NCI-H2196 (cell line): ENCODE results near the gene QRICH2.
"Not testable (repeated sequence)": the region's sequence is repeated elsewhere in the genome, so short reads cannot be mapped to it uniquely, and the experiment has no call there.

ENCODE experiments used
- DNase-seq: peaks from one replicate; lab custom pipeline; 2025; ENCODE audit not compliant: unreplicated experiment; lab: John Stamatoyannopoulos, UW

The QRICH2 gene

DNA sequence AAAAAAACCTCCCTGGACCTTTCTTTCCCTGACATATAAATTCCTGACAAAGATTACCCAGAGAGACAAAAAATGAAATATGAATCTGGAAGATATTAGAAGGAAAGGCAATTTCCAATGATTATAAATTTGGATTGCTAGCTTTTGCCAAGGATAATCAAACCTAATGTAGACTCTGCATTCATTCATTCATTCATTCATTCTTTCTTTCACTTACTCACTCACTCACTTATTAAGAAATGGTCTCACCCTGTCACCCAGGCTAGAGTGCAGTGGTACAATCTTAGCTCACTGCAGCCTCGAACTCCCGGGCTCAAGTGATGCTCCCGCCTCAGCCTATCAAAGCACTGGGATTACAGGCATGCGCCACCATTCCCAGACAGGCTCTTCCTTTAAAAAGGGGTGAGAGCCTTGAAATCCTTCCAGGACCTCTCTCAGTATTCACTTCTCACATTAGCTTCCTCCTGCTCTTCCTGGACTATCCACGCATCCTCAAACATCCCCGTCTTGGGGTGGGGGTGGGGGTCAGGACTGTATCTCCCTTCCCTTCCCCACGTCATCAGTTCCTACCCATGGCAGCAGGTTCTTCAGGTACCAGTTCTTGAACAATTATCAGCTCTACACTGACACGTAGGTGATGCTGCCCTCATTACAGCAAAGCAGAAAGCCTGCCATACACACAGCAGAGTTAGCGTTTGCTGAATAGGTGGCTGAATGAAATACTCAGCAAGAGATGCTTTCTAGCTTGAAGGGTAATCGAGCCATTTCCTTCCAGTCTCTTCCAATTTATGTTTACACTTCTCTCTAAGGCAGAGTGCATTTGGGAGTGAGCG, 25.8 kb upstream of the QRICH2 start:
- no peak for DNase-seq

DNA sequence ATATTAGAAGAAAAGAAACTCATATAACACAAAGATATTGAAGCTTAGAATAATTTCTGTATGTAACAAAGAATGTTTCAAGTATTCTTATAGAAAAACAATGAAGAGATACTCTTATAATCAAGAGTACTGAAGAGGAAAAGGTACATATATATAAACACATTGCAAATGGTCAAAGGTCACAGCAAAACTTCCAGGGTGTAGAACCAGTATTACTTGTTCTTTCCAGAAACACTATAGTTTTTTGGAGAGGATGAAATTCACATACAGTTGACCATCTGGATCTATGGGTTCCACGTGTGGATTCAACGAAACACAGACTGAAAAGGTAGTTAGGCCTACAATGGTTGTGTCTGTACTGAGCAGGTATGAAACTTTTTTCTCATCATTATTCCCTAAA, 23.0 kb upstream of the QRICH2 start:
- DNase-seq = no peak

GRCh38 chr17:76329664-76330063, 21.6 kb upstream of the QRICH2 start:
- no peak for DNase-seq

DNA sequence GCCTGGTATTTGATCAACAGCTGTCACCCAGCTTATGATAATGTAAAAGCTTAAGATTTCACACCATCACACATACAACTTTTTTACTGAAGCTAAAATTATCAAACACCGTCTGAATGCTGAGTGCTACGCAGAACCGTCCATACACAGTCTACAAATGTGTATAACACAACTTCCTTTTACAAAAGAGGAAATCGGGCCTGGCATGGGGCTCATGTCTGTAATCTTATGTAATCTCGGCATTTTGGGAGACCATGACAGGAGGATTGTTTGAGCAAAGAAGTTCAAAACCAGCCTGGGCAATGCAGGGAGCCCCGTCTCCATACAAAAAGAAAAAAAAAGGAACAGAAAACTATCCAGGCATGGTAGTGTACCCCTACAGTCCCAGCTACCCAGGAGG, 19.6 kb upstream of the QRICH2 start:
- no peak for DNase-seq

DNA sequence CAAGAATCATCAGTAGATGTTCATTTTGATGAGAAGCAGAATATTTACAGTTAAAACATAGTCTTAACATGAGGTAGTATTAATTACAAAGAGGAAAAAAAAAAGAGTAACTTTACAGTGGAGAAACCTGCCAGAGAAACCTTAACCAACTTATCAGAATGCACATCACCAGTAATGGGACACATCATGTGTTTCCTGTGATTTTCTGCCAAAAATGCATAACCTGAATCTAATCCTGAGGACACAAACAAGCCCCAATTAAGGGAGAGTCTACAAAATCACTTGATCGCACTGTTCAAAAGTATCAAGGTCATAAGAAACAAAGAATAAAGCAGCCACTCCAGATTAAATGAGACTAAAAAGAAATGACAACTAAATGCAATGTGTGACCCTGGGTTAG, 18.2 kb upstream of the QRICH2 start:
- no peak for DNase-seq

GRCh38 chr17:76318586-76318985, 10.5 kb upstream of the QRICH2 start:
- no peak for DNase-seq

DNA sequence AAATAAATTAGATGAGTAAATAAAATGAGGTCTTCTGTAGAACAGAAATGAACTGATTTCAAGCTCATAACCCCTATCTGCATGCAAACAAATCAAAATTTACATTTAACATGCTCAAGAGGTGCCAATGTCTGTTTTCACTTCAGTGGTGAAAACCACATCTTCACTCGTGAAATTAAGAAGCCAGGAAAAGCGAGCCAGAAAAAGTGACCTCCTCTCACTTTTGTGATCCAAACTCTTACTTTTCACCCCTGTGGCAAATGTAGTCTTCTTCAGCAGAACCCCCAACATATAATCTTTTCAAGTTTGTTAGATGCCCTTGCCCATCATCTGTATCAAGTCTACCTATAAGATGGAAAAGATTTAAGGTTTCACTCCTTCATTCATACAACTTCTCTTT, 9.5 kb upstream of the QRICH2 start:
- DNase-seq = no peak

DNA sequence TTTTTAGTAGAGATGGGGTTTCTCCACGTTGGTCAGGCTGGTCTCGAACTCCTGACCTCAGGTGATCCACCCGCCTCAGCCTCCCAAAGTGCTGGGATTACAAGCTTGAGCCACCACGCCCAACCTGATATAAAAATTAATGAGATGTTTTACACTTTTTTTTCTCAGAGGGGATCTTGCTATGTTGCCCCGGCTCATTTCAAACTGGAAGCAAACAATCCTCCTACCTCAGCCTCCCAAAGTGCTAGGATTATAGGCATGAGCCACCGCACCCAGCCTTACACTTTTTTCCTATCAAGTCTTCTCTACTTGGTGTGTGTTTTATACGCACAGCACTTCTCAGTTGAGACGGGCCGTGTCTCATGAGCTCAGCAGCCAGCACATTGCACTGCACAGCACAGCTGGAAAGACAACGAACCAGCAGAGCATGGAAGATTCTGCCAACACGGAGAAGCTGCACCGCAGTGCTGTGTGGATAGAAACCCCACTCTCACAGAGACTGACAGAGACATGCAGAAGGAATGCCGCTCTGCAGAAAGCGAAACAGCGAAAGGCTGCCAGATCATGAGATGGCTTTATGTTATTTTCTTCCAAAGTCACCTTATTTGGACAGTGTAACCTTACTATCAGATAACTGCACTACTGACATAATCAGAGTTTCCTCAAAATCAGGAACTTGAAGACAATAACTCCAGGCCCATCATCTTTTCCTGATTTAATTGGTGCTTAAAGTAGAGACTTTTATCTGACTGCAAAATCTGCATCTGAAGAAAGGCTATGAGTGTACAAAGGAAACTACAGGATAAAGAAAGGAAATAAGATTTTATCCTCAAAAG, 6.5 kb upstream of the QRICH2 start:
- no peak for DNase-seq

GRCh38 chr17:76312735-76313134, 4.7 kb upstream of the QRICH2 start:
- DNase-seq = no peak

DNA sequence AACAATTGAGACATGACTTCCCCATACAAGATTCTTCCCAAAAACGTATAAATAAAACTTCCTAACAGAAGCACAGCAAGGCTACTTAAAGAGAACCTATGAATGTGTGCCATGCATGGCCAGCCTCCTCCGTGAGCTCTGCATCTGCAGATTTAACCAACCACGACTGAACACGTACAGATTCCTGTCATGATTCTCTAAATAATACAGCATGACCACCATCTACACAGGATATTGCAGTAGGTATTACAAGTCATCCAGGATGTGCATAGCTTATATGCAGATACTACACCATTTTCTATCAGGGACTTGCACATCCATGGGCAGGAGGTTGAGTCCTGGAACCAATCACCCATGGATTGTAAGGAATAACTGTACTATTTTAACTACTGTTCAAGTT, 1.4 kb upstream of the QRICH2 start:
- no peak for DNase-seq

- no peak for DNase-seq
These were observed 644 bp downstream of the QRICH2 start for GRCh38 chr17:76307299-76307965.

GRCh38 chr17:76305135-76305454, 3.0 kb downstream of the QRICH2 start:
- not testable (repeated sequence) for DNase-seq

DNA sequence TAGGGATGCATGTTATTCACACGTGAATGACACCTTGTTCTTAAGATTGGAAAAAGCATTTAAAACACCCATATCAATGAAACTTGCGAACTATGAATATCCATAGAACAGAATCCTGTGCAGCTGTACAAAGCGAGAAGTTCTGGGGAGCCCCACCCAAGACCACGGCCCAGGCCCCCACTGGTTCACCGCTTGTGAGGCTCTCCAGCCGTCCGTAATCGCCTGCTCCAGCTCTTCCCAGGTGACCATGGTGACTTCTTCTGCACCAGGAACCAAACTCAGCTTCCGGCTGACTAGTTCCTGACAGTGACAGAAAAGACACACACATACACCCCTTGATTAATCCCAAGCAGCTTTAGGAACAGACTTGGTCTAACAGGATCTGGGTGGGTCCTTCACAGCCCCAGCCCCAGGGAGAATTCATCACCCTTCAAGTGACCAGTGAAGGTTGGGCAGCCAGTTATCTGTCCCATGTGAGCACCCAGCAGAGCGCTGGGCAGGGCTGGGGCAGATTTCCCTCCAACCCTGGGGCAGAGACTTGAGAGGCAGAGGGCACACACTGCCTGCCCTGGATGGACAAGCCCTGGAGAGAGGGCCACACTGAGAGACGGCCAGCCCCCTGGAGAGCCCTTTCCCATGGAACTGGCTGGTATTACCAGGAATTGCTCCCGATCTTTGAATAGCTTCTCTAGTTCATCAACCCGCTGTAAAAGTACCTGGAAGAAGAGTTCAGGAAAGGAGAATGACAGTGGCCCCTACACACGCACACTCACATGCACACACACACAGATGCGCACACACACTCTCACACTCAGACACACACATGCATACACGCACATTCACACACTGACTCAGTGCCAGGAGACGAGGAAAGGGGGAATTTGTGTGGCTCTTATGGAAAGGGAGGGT, 3.6 kb downstream of the QRICH2 start:
- no peak for DNase-seq

DNA sequence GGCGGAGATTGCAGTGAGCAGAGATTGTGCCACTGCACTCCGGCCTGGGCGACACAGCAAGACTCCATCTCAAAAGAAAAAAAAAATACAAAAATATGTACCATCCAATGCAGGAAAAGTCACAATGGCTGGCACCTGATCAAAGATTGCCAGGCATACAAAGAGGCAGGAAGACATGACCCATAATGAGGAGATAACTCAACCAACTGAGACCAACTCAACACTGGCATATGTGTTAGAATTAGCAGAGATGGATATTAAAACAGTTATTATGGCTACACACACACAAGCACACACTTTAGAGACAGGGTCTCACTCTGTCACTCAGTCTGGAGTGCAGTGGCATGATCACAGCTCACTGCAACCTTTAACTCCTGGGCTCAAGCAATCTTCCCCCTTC, 10.6 kb downstream of the QRICH2 start:
- DNase-seq = no peak

DNA sequence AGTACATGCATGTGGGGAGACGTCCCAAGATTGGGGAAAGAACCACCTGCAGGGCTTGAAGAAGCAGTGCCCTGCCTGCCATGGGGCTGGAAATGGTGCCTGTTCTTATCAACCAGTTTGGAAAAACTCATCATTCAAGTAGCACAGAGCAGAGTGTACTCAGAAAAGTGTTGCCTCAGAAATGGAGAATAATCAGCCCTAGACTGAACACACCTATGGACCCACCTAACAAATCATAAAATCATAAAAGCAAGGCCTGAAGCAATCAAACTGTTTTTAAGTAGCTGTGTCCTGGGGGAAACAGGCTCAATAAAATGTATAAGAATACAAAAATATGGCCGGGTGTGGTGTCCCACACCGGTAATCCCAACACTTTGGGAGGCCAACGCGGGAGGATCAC, 11.2 kb downstream of the QRICH2 start:
- DNase-seq = no peak

GRCh38 chr17:76296186-76296585, 11.9 kb downstream of the QRICH2 start:
- DNase-seq = no peak

DNA sequence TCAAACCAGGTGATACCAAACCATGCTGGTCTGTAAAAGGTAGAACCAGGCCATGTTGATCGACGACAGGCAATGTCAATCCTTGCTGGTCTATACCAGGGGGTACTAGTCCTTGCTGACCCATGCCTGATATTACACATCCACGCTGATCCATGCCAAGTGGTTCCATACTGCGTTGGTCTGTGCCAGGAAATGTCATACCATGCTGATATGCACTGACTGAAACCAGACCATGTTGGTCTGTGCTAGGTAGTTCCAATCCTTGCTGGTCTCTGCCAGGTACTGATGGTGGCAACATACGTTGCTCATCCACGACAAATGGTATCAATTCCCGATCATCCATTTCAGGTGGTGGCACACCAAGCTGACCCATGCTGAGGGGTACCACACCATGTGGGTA, 15.0 kb downstream of the QRICH2 start:
- DNase-seq = no peak

DNA sequence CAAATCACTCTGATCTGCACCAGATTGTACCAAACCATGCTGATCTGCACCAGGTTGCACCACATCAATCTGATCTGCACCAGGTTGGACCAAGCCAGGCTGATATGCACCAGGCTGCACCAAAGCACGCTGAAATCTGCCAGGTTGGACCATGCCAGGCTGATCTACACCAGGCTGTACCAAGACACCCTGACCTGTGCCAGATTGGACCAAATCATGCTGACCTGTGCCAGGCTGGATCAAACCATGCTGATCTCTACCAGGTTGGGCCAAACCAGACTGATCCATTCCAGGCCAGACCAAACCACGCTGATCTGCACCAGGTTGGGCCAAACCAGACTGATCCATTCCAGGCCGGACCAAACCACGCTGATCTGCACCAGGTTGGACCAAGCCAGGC, 15.5 kb downstream of the QRICH2 start:
- no peak for DNase-seq

DNA sequence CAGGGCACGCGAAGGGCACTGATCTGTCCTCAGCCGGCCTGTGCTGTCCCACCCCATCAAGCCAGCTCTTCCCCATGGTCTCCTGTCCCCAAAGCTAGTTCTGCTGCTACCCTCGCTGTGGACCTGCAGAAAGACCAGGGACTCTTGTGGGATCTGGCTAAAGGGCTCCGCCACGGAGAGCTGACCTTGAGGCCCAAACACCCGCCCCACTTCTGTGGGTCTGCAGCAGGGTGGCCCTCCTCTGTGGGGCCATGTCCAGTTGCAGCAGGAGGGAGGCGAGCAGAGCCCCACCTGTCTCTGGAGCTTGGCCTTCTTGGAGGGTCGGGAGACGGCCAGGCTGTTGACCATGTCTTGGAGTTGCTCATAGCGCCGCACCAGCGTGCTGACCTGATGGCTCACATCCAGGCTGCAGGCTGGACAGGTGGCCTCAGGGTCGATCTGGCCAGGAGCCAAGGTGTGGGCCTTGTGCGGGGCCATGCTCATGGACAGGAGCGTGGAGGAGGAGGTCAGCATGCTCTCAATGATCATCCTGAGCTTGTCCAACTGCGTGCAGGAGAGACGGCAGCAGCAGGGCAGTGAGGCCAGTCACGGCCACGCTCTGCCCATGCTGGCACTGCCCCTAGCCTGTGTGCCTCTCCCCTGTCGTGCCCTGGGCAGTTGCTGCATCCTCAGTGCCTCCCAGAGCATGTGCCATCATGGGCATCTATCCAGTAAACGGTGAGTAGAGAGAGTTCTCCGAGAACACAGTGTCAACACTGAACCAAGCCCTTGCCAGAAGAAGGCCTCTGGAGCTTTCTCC, 26.3 kb downstream of the QRICH2 start:
- peak; percentile 78 for DNase-seq

- DNase-seq = no peak
These were observed 27.4 kb downstream of the QRICH2 start for GRCh38 chr17:76280650-76281049.
